ENCODE results near the gene MRPL24. TPM values are rescaled to one million over a fixed set of nuclear protein-coding genes. Genes with fewer than 3 reads are reported as not detected.
A peak's percentile ranks its signal among the peaks of the same experiment; 100 is the strongest.

MRPL24 gene
- polyA plus RNA-seq, 1 experiment: 65.5 TPM

DNA sequence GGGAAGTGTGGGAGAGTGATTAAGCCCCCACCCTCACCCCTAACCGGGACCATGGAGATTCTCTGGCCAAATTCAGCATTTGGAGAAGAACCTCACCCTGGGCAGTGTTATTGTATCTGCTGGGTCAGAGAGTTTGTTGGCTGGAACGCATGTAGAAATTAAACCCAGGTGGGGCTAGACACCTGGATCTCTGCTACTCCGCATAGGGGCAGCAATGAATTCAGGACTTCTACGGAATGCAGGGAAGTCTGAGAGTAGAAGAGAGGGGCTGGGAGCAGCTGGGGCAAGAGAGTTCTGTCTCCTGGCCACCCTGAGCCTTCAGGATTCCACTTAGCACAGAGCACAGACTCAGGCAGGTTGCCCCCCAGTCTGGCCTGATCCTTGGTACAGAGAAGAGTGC, 31.9 kb downstream of the MRPL24 start:
- CTCF ChIA-PET: interaction anchor here (0.6 to 13.7 kb wide), 5 partner anchors 11 to 184 kb away, joined by 3 to 233 read pairs (median 6); partner anchors contain the start of genes ISG20L2 and METTL25B
- no peak for DNase-seq (ENCODE audit: low read depth, low spot score)

DNA sequence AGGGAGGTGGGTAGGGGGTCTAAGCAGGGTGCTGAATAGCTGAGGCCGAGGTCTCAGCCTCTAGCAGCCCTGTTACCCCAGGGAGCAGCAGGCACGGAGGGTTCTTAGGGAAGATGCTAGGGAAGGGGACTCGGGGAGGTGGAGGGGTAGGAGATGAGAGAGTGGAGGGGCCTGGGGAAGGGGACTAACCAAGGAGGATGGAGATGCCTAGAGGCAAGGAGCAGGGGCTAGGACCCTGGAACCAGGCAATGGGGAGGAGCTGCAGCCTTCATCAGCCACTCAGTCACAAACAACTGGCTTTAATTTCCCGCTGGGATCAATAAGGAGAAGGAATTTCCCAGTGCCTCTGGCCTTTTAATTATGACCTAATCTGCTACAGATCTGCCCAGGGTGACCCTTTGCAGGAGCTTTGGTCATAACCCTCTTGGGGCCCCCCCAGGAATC, 32.6 kb downstream of the MRPL24 start:
- POLR2A ChIA-PET: no interaction called here
- Histone ChIP-seq H3K4me3 (ENCODE audit: low read depth, low read length) (no peak overlapping the region), H3K27ac (ENCODE audit: low read depth, low read length) (peak overlapping the region; percentile 82), H3K27me3 (ENCODE audit: control insufficient read depth, insufficient read depth, low read length) (no peaks in the 10 kb centered on the region), H3K9me3 (ENCODE audit: control insufficient read depth, insufficient read depth, low read length) (no peaks in the 10 kb centered on the region)
- DNase-seq (ENCODE audit: low read depth, low spot score): no peak
- CTCF ChIA-PET: interaction anchor here (0.6 to 13.7 kb wide), 5 partner anchors 7 to 30 kb away, joined by 3 to 233 read pairs (median 23); partner anchors contain the start of genes ISG20L2 and METTL25B
- TF ChIP-seq, protein P1, sequence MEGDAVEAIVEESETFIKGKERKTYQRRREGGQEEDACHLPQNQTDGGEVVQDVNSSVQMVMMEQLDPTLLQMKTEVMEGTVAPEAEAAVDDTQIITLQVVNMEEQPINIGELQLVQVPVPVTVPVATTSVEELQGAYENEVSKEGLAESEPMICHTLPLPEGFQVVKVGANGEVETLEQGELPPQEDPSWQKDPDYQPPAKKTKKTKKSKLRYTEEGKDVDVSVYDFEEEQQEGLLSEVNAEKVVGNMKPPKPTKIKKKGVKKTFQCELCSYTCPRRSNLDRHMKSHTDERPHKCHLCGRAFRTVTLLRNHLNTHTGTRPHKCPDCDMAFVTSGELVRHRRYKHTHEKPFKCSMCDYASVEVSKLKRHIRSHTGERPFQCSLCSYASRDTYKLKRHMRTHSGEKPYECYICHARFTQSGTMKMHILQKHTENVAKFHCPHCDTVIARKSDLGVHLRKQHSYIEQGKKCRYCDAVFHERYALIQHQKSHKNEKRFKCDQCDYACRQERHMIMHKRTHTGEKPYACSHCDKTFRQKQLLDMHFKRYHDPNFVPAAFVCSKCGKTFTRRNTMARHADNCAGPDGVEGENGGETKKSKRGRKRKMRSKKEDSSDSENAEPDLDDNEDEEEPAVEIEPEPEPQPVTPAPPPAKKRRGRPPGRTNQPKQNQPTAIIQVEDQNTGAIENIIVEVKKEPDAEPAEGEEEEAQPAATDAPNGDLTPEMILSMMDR (IDR thresholded peaks at IDR 0.05; ENCODE audit: low read depth, low read length): no peak

More for the DNA sequence above, 31.9 kb downstream of the MRPL24 start:
- no peaks in the 10 kb centered on the region for H3K27me3 ChIP-seq (ENCODE audit: control insufficient read depth, insufficient read depth, low read length)
- H3K9me3 ChIP-seq (ENCODE audit: control insufficient read depth, insufficient read depth, low read length): no peaks in the 10 kb centered on the region
- H3K27ac ChIP-seq (ENCODE audit: low read depth, low read length): peak overlapping the region; percentile 39
- TF ChIP-seq, protein P1 (IDR thresholded peaks at IDR 0.05; ENCODE audit: low read depth, low read length): no peak
- POLR2A ChIA-PET: interaction anchor here (0.5 kb wide), 1 partner anchor 13 kb away, joined by 3 read pairs; no protein-coding TSS in a partner anchor
- no peak overlapping the region for H3K4me3 ChIP-seq (ENCODE audit: low read depth, low read length)

DNA sequence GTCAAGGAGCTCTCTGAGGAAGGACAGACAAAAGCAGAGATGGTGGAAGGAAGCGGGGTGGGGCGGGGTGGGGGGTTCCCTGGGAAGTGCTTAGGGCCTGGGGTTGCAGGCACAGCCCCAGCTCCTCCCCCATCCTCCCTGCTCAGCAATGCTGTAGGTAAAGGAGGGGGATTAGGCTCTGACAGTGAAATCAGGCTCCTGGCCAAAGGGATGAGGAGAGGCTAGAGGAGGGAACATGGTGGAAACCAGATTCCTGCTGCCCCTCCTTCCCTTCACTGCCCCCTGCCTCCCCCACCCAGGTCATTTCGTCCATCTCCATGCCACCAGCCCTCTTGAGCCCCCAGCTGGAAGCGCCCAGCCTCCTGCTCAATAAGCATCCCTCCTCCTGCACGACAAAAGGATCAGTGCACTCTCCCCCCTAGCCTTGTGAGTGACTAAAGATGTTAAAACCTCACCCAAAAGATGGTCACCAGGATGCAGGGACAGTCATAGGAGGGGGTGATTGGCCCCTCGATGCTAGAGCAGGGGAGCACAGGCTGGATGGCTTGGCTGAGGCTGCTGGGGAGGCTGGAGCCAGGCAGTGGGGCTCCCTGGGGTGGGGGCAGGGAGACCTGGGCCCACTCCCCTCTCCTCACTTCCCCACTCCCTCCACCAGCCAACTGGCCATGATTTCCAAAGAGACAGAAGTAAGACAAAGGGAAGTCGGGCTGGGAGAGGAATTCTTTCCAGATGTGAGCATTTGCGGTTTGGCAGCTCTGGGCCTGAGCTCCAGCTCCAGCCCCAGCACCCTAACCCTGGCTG, 33.3 kb downstream of the MRPL24 start:
- Histone ChIP-seq H3K27ac (ENCODE audit: low read depth, low read length) (peak overlapping the region; percentile 82), H3K4me3 (ENCODE audit: low read depth, low read length) (no peak overlapping the region), H3K27me3 (ENCODE audit: control insufficient read depth, insufficient read depth, low read length) (no peaks in the 10 kb centered on the region), H3K9me3 (ENCODE audit: control insufficient read depth, insufficient read depth, low read length) (no peaks in the 10 kb centered on the region)
- CTCF ChIA-PET: interaction anchor here (0.6 to 13.7 kb wide), 10 partner anchors 8 to 188 kb away, joined by 3 to 233 read pairs (median 10); partner anchors contain the start of genes ISG20L2, METTL25B and NES
- POLR2A ChIA-PET: interaction anchor here (1.0 to 4.3 kb wide), 3 partner anchors 13 to 18 kb away, joined by 4 to 18 read pairs (median 8); no protein-coding TSS in a partner anchor
- no peak for DNase-seq (ENCODE audit: low read depth, low spot score)
- TF ChIP-seq, protein P1 (IDR thresholded peaks at IDR 0.05; ENCODE audit: low read depth, low read length): no peak

DNA sequence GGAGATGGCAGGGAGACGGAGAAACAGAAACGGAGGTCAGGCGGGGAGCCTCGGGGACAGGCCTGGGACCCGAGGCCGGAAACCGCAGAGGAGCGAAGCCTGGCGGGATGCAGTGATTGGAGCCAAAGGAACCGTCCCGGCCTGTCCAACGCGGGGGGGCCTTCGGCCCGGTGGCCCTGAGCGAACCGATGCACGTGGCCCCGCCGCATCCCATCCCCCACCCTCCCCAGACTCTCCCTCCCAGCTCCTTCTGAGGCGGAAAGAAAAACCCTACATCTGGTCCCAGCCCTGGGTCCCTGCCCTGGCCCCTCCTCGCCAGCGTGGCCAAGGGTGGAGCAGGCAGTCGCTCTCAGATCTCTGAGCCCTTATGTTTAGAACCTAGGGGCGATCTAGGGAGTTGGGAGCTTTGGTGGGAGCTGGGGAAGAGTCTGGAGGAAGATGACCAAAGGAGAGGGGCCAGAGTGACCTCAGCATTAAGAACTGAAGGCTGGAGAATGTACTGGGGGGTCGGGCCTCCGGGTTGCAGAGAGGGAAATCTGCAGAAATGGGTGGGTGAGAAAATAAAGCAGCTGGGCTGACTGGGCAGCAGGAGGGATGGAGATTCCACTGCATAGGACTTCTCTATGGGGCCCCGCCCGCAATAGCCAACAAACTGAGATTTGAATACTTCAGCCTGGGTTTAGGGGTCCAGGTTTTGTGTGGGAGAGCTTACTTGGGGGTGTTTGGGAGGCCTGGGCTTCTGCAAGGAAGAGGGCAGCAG, 34.1 kb downstream of the MRPL24 start:
- H3K27ac ChIP-seq (ENCODE audit: low read depth, low read length): peak overlapping the region; percentile 57

More for the DNA sequence above, 34.1 kb downstream of the MRPL24 start:
- Histone ChIP-seq H3K4me3 (ENCODE audit: low read depth, low read length) (no peak overlapping the region), H3K9me3 (ENCODE audit: control insufficient read depth, insufficient read depth, low read length) (no peaks in the 10 kb centered on the region), H3K27me3 (ENCODE audit: control insufficient read depth, insufficient read depth, low read length) (no peaks in the 10 kb centered on the region)
- TF ChIP-seq, protein P1 (IDR thresholded peaks at IDR 0.05; ENCODE audit: low read depth, low read length): no peak
- POLR2A ChIA-PET: interaction anchor here (1.0 to 4.3 kb wide), 3 partner anchors 12 to 17 kb away, joined by 4 to 18 read pairs (median 8); no protein-coding TSS in a partner anchor
- CTCF ChIA-PET: interaction anchor here (0.6 to 13.7 kb wide), 21 partner anchors 9 to 189 kb away, joined by 3 to 233 read pairs (median 7); partner anchors contain the start of genes ISG20L2, METTL25B and NES
- no peak for DNase-seq (ENCODE audit: low read depth, low spot score)

Data from AG04450 (cell line).